Ascending aorta (tissue), 2 donors: ENCODE results near the gene SLC12A4. TPM values are rescaled to one million over a fixed set of nuclear protein-coding genes. Genes with fewer than 3 reads are reported as not detected.

Experiments used
- DNase-seq, 2 donors: peaks; one replicate each; pipeline ENCODE4 v3.0.0-alpha.2; 2019; ENCODE audit warnings: low spot score in 2 of 2
- H3K27ac ChIP-seq, 2 donors: fragments of 200-600 bp; sonication (generic); one replicate each; pipeline ENCODE4 v1.5.1; 2016 to 2017; ENCODE audit warnings: mild to moderate bottlenecking in 1 of 2
- H3K27me3 ChIP-seq: fragments of 200-600 bp; sonication (generic); one replicate; pipeline ENCODE4 v1.5.1; 2017
- H3K36me3 ChIP-seq, 2 donors: fragments of 200-600 bp; sonication (generic); one replicate each; pipeline ENCODE4 v1.5.1; 2016
- H3K4me1 ChIP-seq, 2 donors: fragments of 200-600 bp; sonication (generic); one replicate each; pipeline ENCODE4 v1.5.1; 2016 to 2017; ENCODE audit warnings: mild to moderate bottlenecking in 1 of 2
- H3K4me3 ChIP-seq, 2 donors: fragments of 200-600 bp; sonication (generic); one replicate each; pipeline ENCODE4 v1.5.1; 2016 to 2017; ENCODE audit warnings: mild to moderate bottlenecking in 1 of 2
- H3K9me3 ChIP-seq, 2 donors: fragments of 200-600 bp; sonication (generic); one replicate each; pipeline ENCODE4 v1.5.1; 2016
- intact Hi-C: fragments of 100-400 bp; cut with DNase I; formaldehyde crosslinking; loops from one replicate; pipeline ENCODE4 v1.15.1; 2023
- total RNA-seq: library from RNA; depleted of rRNA; stranded (reverse); fragments of >200 nt; gene quantifications from one replicate; pipeline ENCODE4 v1.1.0, GENCODE V29; 2016
- TF ChIP-seq, protein P1 (sequence below), 3 experiments: fragments of 200-600 bp in 2 of 3; fragments of 450-650 bp in 1 of 3; sonication (generic) in 2 of 3; IDR thresholded peaks; one replicate each; pipeline ENCODE4 v1.5.1; 2016 to 2019; ENCODE audit warnings: antibody characterized with exemption in 3 of 3, mild to moderate bottlenecking in 1 of 3, moderate library complexity in 1 of 3

Gene SLC12A4
- total RNA-seq, 1 donor from 2014 or later, result 83.2 TPM

DNA sequence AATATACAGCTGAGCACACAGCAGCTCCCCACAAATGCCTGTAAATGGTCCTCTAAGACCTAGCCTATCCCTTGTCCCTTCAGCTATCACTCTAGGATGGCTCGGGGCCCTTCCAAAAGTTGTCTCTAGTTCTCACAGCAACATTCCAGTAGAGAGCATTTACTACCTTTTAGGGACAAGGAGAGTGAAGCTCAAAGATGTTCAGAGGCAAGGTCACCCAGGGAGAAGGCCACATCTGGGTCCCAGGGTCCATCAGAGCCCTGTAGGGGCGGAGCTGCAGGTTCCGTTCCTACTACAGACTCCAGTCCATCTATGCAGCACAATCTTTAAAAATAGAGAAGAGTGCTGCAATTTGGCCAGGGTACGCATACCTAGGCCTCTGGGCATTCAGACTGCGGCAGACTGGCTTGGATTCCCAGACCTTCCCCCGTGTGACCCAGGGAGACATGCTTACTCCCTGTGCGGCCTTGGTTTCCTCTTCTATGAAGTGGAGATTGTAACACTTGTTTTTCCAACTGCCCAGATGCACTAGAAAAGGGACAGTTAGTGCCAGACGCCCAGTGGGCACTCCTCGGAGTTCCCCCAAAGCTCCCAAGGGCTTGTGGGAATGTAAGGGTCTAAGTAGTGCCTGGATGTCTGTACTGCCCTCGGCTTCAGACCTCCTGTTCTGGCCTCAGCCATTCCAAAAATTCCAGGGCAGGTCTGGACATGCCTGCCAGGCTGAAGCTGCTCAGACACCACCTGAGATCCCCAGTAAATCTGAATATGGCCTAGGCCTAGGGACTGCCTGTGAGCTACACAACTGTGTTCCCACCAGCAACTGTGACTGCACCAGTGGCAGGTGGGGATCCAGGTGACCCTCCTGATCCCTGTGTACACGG lies 2.5 kb downstream of the SLC12A4 start:
- TF ChIP-seq, protein P1, sequence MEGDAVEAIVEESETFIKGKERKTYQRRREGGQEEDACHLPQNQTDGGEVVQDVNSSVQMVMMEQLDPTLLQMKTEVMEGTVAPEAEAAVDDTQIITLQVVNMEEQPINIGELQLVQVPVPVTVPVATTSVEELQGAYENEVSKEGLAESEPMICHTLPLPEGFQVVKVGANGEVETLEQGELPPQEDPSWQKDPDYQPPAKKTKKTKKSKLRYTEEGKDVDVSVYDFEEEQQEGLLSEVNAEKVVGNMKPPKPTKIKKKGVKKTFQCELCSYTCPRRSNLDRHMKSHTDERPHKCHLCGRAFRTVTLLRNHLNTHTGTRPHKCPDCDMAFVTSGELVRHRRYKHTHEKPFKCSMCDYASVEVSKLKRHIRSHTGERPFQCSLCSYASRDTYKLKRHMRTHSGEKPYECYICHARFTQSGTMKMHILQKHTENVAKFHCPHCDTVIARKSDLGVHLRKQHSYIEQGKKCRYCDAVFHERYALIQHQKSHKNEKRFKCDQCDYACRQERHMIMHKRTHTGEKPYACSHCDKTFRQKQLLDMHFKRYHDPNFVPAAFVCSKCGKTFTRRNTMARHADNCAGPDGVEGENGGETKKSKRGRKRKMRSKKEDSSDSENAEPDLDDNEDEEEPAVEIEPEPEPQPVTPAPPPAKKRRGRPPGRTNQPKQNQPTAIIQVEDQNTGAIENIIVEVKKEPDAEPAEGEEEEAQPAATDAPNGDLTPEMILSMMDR (IDR thresholded peaks at IDR 0.05), result no peak
- intact Hi-C loops, result loop anchor here (10.0 kb wide), 2 partner anchors 269 to 441 kb away; partner anchors contain the start of genes ESRP2 and RIPOR1
- H3K4me1 ChIP-seq, result peaks cover 11 to 49% of the 10 kb centered on the region in 2 donors
- H3K27me3 ChIP-seq, result no peaks in the 10 kb centered on the region
- H3K27ac ChIP-seq, result peak overlapping the region; percentile 94 to 98
- DNase-seq, result peak in 1 of 2 donors; percentile 58
- peaks cover 26% of the 10 kb centered on the region in 2 donors for H3K36me3 ChIP-seq
- peak overlapping the region; percentile 79 to 83 for H3K4me3 ChIP-seq
- H3K9me3 ChIP-seq, result no peaks in the 10 kb centered on the region

DNA sequence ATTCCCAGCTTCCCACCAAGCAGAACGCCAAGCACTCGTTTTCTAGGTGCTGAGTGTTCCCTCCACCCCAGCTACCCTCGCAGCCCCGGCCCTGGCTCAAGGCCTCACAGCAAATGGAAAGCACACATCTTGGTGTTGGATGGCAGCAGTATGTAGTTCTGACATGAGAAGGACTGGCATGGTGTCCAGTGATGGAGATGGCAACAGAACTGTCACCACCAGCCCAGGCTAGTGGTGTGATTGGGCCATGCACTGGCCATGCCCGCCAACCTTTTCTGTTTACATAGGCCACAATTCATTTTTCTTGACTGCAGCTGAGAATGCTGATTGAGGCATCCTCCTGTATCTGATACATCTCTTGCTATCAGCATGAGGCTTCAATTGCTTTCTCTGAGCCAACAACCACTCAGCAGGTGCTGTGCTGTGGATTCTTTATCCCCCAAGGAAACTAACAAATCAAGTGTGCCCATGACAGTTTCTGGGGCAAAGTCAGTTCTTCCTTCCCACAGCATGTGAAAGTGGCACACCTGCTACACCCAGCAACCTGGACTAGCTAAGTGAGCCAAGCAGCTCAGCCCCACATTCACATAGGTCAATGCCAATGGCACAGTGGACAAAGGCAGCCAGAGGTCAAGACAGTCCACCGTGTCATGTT lies 3.8 kb downstream of the SLC12A4 start:
- peaks cover 39% of the 10 kb centered on the region in 2 donors for H3K36me3 ChIP-seq
- intact Hi-C loops, result loop anchor here (10.0 kb wide), 2 partner anchors 270 to 440 kb away; partner anchors contain the start of genes ESRP2 and RIPOR1
- TF ChIP-seq, protein P1 (IDR thresholded peaks at IDR 0.05), result no peak
- no peaks in the 10 kb centered on the region for H3K9me3 ChIP-seq
- peak overlapping the region; percentile 59 to 94 for H3K27ac ChIP-seq
- no peaks in the 10 kb centered on the region for H3K27me3 ChIP-seq
- H3K4me3 ChIP-seq, result peak overlapping the region in 1 of 2 donors; percentile 31
- DNase-seq, result peak in 1 of 2 donors; percentile 60
- H3K4me1 ChIP-seq, result peaks cover 11 to 54% of the 10 kb centered on the region in 2 donors

DNA sequence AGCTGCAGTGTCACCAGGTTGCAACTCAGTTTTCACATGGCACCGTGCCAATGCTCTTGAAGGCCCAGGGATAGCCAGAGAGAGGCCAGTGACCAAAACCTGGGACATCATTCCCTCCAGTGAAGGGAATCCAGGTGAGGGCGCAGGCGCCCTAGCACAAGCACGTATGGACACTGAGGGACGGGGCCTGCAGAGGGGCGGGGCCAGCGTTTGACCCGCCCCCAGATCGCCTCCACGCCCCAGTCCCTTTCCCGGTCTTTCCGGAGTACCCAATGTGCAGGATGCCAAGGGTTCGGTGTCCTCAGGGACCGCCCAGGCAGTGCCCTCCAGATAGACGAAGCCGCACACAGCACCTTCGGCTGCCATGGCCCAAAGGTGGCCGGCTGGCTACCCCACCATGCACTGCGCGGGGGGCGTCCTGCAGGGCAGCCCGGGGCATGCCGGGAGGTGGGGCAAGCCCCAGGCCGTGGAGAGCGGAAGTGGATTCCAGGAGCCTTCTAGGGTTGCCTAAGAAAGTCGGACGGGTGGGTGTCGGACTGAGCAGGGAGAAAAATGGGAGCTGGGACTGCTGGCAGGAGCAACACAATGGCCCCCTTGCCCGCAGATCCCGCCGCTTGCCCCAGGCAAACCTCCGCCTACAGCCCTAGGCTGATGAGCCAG lies 4.6 kb downstream of the SLC12A4 start:
- intact Hi-C loops, result loop anchor here (10.0 kb wide), 2 partner anchors 271 to 439 kb away; partner anchors contain the start of genes ESRP2 and RIPOR1

DNA sequence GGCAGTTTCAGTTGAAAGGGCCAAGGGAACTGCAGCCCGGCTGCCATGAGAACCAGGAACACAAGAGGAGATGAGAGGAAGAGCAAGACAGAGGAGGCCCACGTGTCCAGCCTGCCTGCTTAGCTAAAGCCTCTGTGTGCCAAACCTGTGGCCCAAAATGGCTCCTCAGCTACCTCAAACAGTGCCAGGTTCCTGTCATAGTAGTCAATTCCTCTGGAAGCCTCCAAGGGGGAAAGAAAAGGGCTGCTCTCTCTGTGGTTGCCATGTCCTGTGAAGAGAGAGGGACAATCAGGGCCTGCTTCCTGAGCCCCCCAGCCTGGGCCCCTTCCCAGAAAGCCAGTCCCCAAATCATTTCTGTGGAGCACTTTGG lies 5.2 kb downstream of the SLC12A4 start:
- peaks cover 52% of the 10 kb centered on the region in 2 donors for H3K36me3 ChIP-seq
- H3K4me1 ChIP-seq, result peaks cover 11 to 57% of the 10 kb centered on the region in 2 donors
- H3K27ac ChIP-seq, result peak overlapping the region; percentile 59 to 94
- intact Hi-C loops, result loop anchor here (10.0 kb wide), 2 partner anchors 272 to 438 kb away; partner anchors contain the start of genes ESRP2 and RIPOR1
- H3K4me3 ChIP-seq, result no peak overlapping the region
- no peak for DNase-seq
- TF ChIP-seq, protein P1 (IDR thresholded peaks at IDR 0.05), result no peak
- no peaks in the 10 kb centered on the region for H3K27me3 ChIP-seq
- H3K9me3 ChIP-seq, result no peaks in the 10 kb centered on the region

More for the DNA sequence above, 4.6 kb downstream of the SLC12A4 start:
- H3K27ac ChIP-seq, result peak overlapping the region; percentile 59 to 94
- peak overlapping the region in 1 of 2 donors; percentile 31 for H3K4me3 ChIP-seq
- H3K4me1 ChIP-seq, result peaks cover 11 to 57% of the 10 kb centered on the region in 2 donors
- H3K27me3 ChIP-seq, result no peaks in the 10 kb centered on the region
- H3K9me3 ChIP-seq, result no peaks in the 10 kb centered on the region
- DNase-seq, result no peak
- peaks cover 47% of the 10 kb centered on the region in 2 donors for H3K36me3 ChIP-seq
- TF ChIP-seq, protein P1 (IDR thresholded peaks at IDR 0.05), result no peak

DNA sequence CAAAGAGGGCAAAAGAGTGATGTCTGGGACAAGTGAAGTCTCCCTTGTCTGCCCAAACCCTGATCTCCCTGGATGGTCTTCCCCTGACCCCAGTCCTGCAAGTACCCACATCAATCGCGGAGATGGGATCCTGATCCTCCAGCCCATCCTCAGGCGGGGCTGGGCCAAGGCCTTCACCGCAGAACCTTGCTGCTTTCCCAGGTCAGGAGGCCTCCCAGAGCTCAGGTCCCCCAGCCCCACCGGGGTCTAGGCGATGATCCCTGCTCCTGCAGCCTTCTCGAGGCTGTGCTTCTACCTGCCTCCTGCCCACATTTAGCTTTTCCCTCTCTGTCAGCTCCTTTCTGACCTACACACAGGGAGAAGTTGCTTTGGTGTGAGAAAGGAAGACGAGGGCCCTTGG lies 6.3 kb downstream of the SLC12A4 start:
- Histone ChIP-seq H3K27me3 (no peaks in the 10 kb centered on the region), H3K27ac (peak overlapping the region; percentile 17 to 20), H3K4me3 (no peak overlapping the region), H3K36me3 (peaks cover 62 to 64% of the 10 kb centered on the region in 2 donors), H3K4me1 (peaks cover 11 to 53% of the 10 kb centered on the region in 2 donors), H3K9me3 (no peaks in the 10 kb centered on the region)
- TF ChIP-seq, protein P1 (IDR thresholded peaks at IDR 0.05), result no peak
- intact Hi-C loops, result loop anchor here (10.0 kb wide), 2 partner anchors 273 to 437 kb away; partner anchors contain the start of genes ESRP2 and RIPOR1
- no peak for DNase-seq
